Right lobe of liver (tissue), 4 donors: Measurements from ENCODE around the gene CHD8.

Experiments
- CTCF ChIP-seq, 4 donors: fragments of 200-600 bp in 3 of 4; fragments of 450-650 bp in 1 of 4; IDR thresholded peaks; one replicate each; pipeline versions ENCODE4 v1.5.1 to v1.8.0; 2016 to 2022; ENCODE audit warnings: antibody characterized with exemption in 4 of 4, mild to moderate bottlenecking in 2 of 4
- POLR2A ChIP-seq: fragments of 450-650 bp; IDR thresholded peaks from one replicate; pipeline ENCODE4 v1.6.1; 2017; ENCODE audit warnings: antibody characterized with exemption, mild to moderate bottlenecking
- donor health status: DM: no; HTN: no; CAD: no.
- donor health status: DM: no; HTN: no; CAD: no.
- donor health status: DM: no; HTN: yes; CAD: no.

- TF ChIP-seq CTCF (IDR thresholded peaks at IDR 0.05) (no peak), POLR2A (no peak)
Observed at GRCh38 chr14:21414137-21414631, 41.7 kb downstream of the CHD8 start.
